ENCODE measurements around the gene DNA2.

Gene DNA2

GRCh38 chr10:68364101-68364886, 107.5 kb downstream of the DNA2 start:
- no peak overlapping the region for H3K4me3 ChIP-seq (ENCODE audit: low read depth, low read length)
- peaks cover 26% of the 10 kb centered on the region for H3K36me3 ChIP-seq (ENCODE audit: control insufficient read depth, insufficient read depth, low read length)
- no peaks in the 10 kb centered on the region for H3K4me1 ChIP-seq (ENCODE audit: control insufficient read depth, insufficient read depth, low read length)
- no peak overlapping the region for H3K9ac ChIP-seq (ENCODE audit: low read depth, low read length)
- no peaks in the 10 kb centered on the region for H3K27me3 ChIP-seq (ENCODE audit: control insufficient read depth, insufficient read depth, low read length)
- H3K27ac ChIP-seq (ENCODE audit: low read depth, low read length), result no peak overlapping the region
- no peaks in the 10 kb centered on the region for H3K9me3 ChIP-seq (ENCODE audit: control insufficient read depth, insufficient read depth, low read length)

All from HUES48 (cell line).